WTC11 (cell line): Measurements from ENCODE around the gene GNL3.

ENCODE experiments used
- CTCF ChIP-seq: fragments of 200-600 bp; IDR thresholded peaks from 2 replicates; pipeline ENCODE4 v1.8.0; 2022; ENCODE audit warnings: antibody characterized with exemption
- MAX ChIP-seq: sonication (generic); formaldehyde crosslinking; IDR thresholded peaks from 2 replicates; pipeline ENCODE4 v1.8.0; 2022; ENCODE audit warnings: mild to moderate bottlenecking, missing genetic modification reagents
- NFATC4 ChIP-seq: fragments of 250-450 bp; sonication (Bioruptor Pico); IDR thresholded peaks from 2 replicates; pipeline ENCODE4 v1.9.0; 2021; ENCODE audit warnings: mild to moderate bottlenecking
- NFE2L1 ChIP-seq: sonication (generic); formaldehyde crosslinking; IDR thresholded peaks from 2 replicates; pipeline ENCODE4 v1.8.1; 2023; ENCODE audit warnings: missing genetic modification reagents
- NFYB ChIP-seq: sonication (generic); formaldehyde crosslinking; conservative IDR thresholded peaks from 2 replicates; pipeline ENCODE4 v1.8.0; 2022; ENCODE audit warnings: low read depth, missing genetic modification reagents
- NR1H2 ChIP-seq: sonication (generic); formaldehyde crosslinking; IDR thresholded peaks from 2 replicates; pipeline ENCODE4 v1.9.0; 2021; ENCODE audit warnings: mild to moderate bottlenecking, moderate library complexity, missing genetic modification reagents
- TCF7 ChIP-seq: sonication (generic); formaldehyde crosslinking; IDR thresholded peaks from 2 replicates; pipeline ENCODE4 v1.8.0; 2022; ENCODE audit warnings: mild to moderate bottlenecking, low read depth, missing genetic modification reagents, moderate library complexity
- ZSCAN18 ChIP-seq: fragments of 250-450 bp; sonication (Bioruptor Pico); IDR thresholded peaks from 2 replicates; pipeline ENCODE4 v2.1.2; 2022; ENCODE audit warnings: mild to moderate bottlenecking, moderate library complexity

- no peak for TF ChIP-seq NFATC4 (CRISPR knock-in tag)
- TF ChIP-seq NR1H2 (CRISPR knock-in tag), result no peak
- TF ChIP-seq CTCF, result no peak
- TF ChIP-seq NFYB (CRISPR knock-in tag), result peak; percentile 24; the same call in 1 of the 2 replicates
- no peak for TF ChIP-seq ZSCAN18 (CRISPR knock-in tag)
- TF ChIP-seq MAX (CRISPR knock-in tag), result peak; percentile 100
- TF ChIP-seq TCF7, result 0 out of 2 replicates have a peak, but pooled peaks have one; percentile 84
- TF ChIP-seq NFE2L1 (CRISPR knock-in tag), result peak; percentile 49; the same call in 1 of the 2 replicates
These were observed at the start of gene GNL3, which contains the start of gene PBRM1 for GRCh38 chr3:52685709-52686691.
